ENCODE data around the gene CAP1. TPM values are rescaled to one million over a fixed set of nuclear protein-coding genes. Genes with fewer than 3 reads are reported as not detected.
A peak's percentile ranks its signal among the peaks of the same experiment; 100 is the strongest.

Gene CAP1
- total and polyA plus RNA-seq, 9 of the 15 experiments (the other 6 are each of a cell fraction or from before 2014, with no cell fraction given) = 230 to 658 (median 281) TPM

DNA sequence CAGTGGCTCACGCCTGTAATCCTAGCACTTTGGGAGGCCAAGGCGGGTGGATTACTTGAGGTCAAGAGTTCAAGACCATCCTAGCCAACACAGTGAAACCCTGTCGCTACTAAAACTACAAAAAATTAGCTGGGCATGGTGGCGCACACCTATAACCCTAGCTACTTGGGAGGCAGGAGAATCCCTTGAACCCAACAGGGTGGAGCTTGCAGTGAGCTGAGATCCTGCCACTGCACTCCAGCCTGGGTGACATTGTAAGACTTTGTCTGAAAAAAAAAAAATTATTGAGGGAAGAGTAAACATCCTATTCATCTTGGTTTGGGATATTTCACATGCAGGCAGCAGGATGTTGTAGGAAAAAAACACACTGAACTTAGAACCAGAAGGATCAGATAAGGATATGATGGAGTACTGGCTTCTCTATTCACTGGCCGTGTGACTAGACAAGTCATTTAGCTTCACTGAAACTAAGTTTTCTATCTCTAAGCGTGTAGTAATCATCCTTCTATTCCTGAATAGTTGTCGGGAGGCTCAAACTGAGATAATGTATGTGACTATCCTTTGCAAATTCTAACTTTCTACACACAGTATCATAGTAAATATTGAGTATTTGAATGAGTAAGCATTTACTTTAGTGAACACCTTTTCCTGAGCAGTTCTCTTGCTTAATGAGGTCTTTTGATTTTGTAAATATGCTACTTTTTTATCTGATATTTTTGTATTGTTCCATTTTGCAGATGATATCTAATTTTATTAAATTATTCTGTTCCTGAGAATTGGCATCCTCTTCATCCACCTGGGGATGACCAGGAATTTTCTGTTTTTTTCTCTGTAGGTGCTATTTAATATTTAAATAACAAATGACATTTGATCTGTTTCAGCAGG is 18.2 kb downstream of the CAP1 start (continued):
- TF ChIP-seq ZNF384 (IDR thresholded peaks at IDR 0.05; ENCODE audit: low read depth, low read length) (0 out of 2 replicates have a peak, but pooled peaks have one; percentile 38), GATAD2A (IDR thresholded peaks at IDR 0.05) (no peak), GATAD2B (IDR thresholded peaks at IDR 0.05; ENCODE audit: borderline replicate concordance) (0 out of 2 replicates have a peak, but pooled peaks have one; percentile 42), POU5F1 (IDR thresholded peaks at IDR 0.05; ENCODE audit: borderline replicate concordance, low read depth, low read length, partially characterized antibody) (no peak)
- TF ChIP-seq, protein P1, sequence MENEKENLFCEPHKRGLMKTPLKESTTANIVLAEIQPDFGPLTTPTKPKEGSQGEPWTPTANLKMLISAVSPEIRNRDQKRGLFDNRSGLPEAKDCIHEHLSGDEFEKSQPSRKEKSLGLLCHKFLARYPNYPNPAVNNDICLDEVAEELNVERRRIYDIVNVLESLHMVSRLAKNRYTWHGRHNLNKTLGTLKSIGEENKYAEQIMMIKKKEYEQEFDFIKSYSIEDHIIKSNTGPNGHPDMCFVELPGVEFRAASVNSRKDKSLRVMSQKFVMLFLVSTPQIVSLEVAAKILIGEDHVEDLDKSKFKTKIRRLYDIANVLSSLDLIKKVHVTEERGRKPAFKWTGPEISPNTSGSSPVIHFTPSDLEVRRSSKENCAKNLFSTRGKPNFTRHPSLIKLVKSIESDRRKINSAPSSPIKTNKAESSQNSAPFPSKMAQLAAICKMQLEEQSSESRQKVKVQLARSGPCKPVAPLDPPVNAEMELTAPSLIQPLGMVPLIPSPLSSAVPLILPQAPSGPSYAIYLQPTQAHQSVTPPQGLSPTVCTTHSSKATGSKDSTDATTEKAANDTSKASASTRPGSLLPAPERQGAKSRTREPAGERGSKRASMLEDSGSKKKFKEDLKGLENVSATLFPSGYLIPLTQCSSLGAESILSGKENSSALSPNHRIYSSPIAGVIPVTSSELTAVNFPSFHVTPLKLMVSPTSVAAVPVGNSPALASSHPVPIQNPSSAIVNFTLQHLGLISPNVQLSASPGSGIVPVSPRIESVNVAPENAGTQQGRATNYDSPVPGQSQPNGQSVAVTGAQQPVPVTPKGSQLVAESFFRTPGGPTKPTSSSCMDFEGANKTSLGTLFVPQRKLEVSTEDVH (IDR thresholded peaks at IDR 0.05; ENCODE audit: low read depth, partially characterized antibody) = no peak

DNA sequence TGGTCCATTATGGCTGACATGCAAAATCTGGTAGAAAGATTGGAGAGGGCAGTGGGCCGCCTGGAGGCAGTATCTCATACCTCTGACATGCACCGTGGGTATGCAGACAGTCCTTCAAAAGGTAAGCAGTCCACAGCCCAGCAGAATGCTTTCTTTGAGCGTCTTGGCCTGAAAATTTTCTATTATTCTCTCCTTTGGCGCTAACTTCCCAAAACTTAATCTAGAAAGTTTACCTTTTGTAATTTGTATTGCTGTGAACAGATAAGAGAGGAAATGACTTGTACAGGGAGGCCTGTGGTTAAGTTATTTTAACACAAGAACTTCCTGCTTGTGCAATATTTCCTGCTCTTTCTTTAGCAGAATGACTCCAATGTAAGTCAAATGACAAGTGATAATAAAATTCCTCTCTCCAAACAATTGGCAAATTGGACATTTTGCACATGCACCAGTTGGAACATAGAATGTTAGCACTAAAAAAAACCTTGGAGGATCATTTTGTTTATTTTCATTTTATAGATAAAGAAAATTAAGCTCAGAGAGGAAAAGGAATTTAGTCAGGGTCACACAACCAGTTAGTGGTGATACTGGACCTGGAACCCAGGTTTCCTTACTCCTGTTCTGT is 18.9 kb downstream of the CAP1 start:
- Histone ChIP-seq H4K20me1 (replicated peaks; ENCODE audit: control insufficient read depth, insufficient read depth, low read length) (no peaks in the 10 kb centered on the region), H3K79me2 (ENCODE audit: control insufficient read depth, insufficient read depth, low read length) (peaks cover 69% of the 10 kb centered on the region), H3K9ac (ENCODE audit: insufficient read depth in 1 of 2, low read depth in 2 of 2, low read length in 2 of 2) (peak overlapping the region in 1 of 2 experiments; percentile 58; a peak in 2 of 4 replicates), H3K9me1 (ENCODE audit: control insufficient read depth, insufficient read depth, low read length) (no peaks in the 10 kb centered on the region), H3K36me3 (ENCODE audit: control insufficient read depth, insufficient read depth, low read length) (peaks cover 61% of the 10 kb centered on the region), H3K4me1 (replicated peaks in 1 of 2; ENCODE audit: control insufficient read depth in 2 of 2, insufficient read depth in 2 of 2, low read length in 2 of 2) (peaks cover 24 to 69% of the 10 kb centered on the region in 2 experiments), H3K9me3 (replicated peaks; ENCODE audit: control insufficient read depth, insufficient read depth, low read depth, low read length) (no peaks in the 10 kb centered on the region), H3K4me2 (ENCODE audit: insufficient read depth, low read length) (peak overlapping the region; percentile 61), H3K27ac (ENCODE audit: extremely low read depth, low read depth, low read length) (peak overlapping the region; percentile 92), H3K27me3 (ENCODE audit: control insufficient read depth in 2 of 2, insufficient read depth in 2 of 2, low read length in 2 of 2) (no peaks in the 10 kb centered on the region; a peak in 1 of 5 replicates), H3K4me3 (no peak overlapping the region), H2AFZ (ENCODE audit: low read depth, low read length) (no peak overlapping the region)
- CTCF ChIA-PET (ENCODE audit: low intra/inter-chr PET ratio) = no interaction called here
- FAIRE-seq (no peak), ATAC-seq (peak; percentile 65), DNase-seq (ENCODE audit: extremely low read depth in 1 of 4, low spot score in 3 of 4) (peak; percentile 36 to 65 (median 46))
- BruUV-seq (replicated peaks) = no TSS peak
- intact Hi-C loops (cut with micrococcal nuclease) = no loop called here
- in situ Hi-C loops (cut with MboI) = no loop called here
- 2% methylated on average over 4 of the region's 4 CpGs for WGBS (ENCODE audit: insufficient coverage, low coverage, missing lambda C conversion rate)
- POLR2A ChIA-PET = interaction anchor here (0.6 to 6.2 kb wide), 7 partner anchors 9 to 274 kb away, joined by 3 to 64 read pairs (median 5); partner anchors contain the start of gene CAP1
- no peak for TF ChIP-seq TRIM28 (IDR thresholded peaks at IDR 0.05)
- peak; percentile 72 for TF ChIP-seq FOXM1 (IDR thresholded peaks at IDR 0.05; ENCODE audit: low read depth)
- no peak for TF ChIP-seq FOXM1 (CRISPR knock-in tag; IDR thresholded peaks at IDR 0.05; ENCODE audit: low read depth)
- TF ChIP-seq ZNF551 (CRISPR knock-in tag; IDR thresholded peaks at IDR 0.05) = no peak
- TF ChIP-seq STAT5A (IDR thresholded peaks at IDR 0.05; ENCODE audit: borderline replicate concordance, low read length) = peak; percentile 57; the same call in 1 of the 2 replicates
- TF ChIP-seq TCF7L2 (IDR thresholded peaks at IDR 0.05; ENCODE audit: low read depth, low read length) = no peak
- TF ChIP-seq GTF2A2 (tag; IDR thresholded peaks at IDR 0.05) = no peak
- TF ChIP-seq MCM7 (IDR thresholded peaks at IDR 0.05) = no peak
- no peak for TF ChIP-seq ZNF57 (CRISPR knock-in tag; IDR thresholded peaks at IDR 0.05)
- TF ChIP-seq ELF1 (tag; IDR thresholded peaks at IDR 0.05) = peak; percentile 69
- TF ChIP-seq FOXK1 (CRISPR knock-in tag; IDR thresholded peaks at IDR 0.05; ENCODE audit: borderline replicate concordance) = no peak
